C4-2B (cell line): Measurements from ENCODE around the gene VCL.

Experiments
- H3K27ac ChIP-seq: fragments of 450-650 bp; 2 replicates; pipeline ENCODE4 v1.5.1; 2017
- CTCF ChIP-seq: fragments of 450-650 bp; conservative IDR thresholded peaks from 2 replicates; pipeline ENCODE4 v1.5.1; 2017; ENCODE audit warnings: mild to moderate bottlenecking
- ZFX ChIP-seq: fragments of 450-650 bp; IDR thresholded peaks from 2 replicates; pipeline ENCODE4 v1.6.1; 2017

Gene VCL

GRCh38 chr10:74167443-74167842, 169.5 kb downstream of the VCL start:
- H3K27ac ChIP-seq: no peak overlapping the region
- TF ChIP-seq ZFX (no peak), CTCF (no peak)
